H1 (cell line): Measurements from ENCODE around the gene S100A10. TPM values are rescaled to one million over a fixed set of nuclear protein-coding genes. Genes with fewer than 3 reads are reported as not detected.

ENCODE experiments used
- CTCF ChIA-PET: fragments of 300-600 bp; sonication (Branson Sonifier 250); formaldehyde crosslinking; loops from one replicate; lab custom pipeline; 2021; ENCODE audit not compliant: partially characterized antibody; lab: Charles Lee
- POLR2A ChIA-PET: fragments of 300-600 bp; sonication (Branson Sonifier 250); formaldehyde crosslinking; loops from one replicate; lab custom pipeline; 2021; ENCODE audit warnings: inconsistent platforms; ENCODE audit not compliant: partially characterized antibody; lab: Charles Lee
- DNase-seq, 2 experiments: peaks; one replicate each; pipeline versions ENCODE4 v3.0.0 to v3.0.0-alpha.2; 2010 to 2022; ENCODE audit warnings: low spot score in 2 of 2, low read depth in 1 of 2, mixed read lengths in 1 of 2
- FAIRE-seq: peaks from 2 replicates; lab custom pipeline; 2011; peaks lifted over from hg19 to GRCh38; lab: Jason Lieb, UNC
- H2AFZ ChIP-seq: 2 replicates; pipeline ENCODE4 v1.8.1; 2012; ENCODE audit warnings: low read length, inconsistent platforms
- H2AK5ac ChIP-seq: 2 replicates; pipeline ENCODE4 v1.6.1; 2013; ENCODE audit warnings: low read depth, low read length
- H2BK120ac ChIP-seq: replicated peaks from 2 replicates; pipeline ENCODE3; 2013; ENCODE audit warnings: low read depth, low read length, inconsistent platforms
- H2BK12ac ChIP-seq: 2 replicates; pipeline ENCODE4 v1.6.1; 2013; ENCODE audit warnings: low read depth, low read length
- H2BK15ac ChIP-seq: 2 replicates; pipeline ENCODE4 v1.6.1; 2013; ENCODE audit warnings: low read length
- H2BK20ac ChIP-seq: 2 replicates; pipeline ENCODE4 v1.6.1; 2013; ENCODE audit warnings: low read length
- H2BK5ac ChIP-seq: 2 replicates; pipeline ENCODE4 v1.6.1; 2013; ENCODE audit warnings: low read depth, low read length
- H3K14ac ChIP-seq: 2 replicates; pipeline ENCODE4 v1.6.1; 2013; ENCODE audit warnings: inconsistent platforms; ENCODE audit not compliant: insufficient read length
- H3K18ac ChIP-seq: 2 replicates; pipeline ENCODE4 v1.6.1; 2013; ENCODE audit warnings: low read length; ENCODE audit errors: extremely low read depth
- H3K23ac ChIP-seq: 2 replicates; pipeline ENCODE4 v1.6.1; 2013; ENCODE audit warnings: inconsistent platforms; ENCODE audit not compliant: insufficient read length
- H3K23me2 ChIP-seq: 2 replicates; pipeline ENCODE4 v1.6.1; 2013; ENCODE audit warnings: low read depth, low read length
- H3K27ac ChIP-seq: 2 replicates; pipeline ENCODE4 v1.6.1; 2011; ENCODE audit warnings: low read depth, low read length, inconsistent platforms
- H3K27me3 ChIP-seq, 4 experiments: replicated peaks in 1 of 4; 1 replicate in 1 of 4; 2 replicates in 3 of 4; pipeline versions ENCODE4 v1.6.1 to v1.8.1; 2011 to 2013; ENCODE audit warnings: low read length in 3 of 4, mild to moderate bottlenecking in 3 of 4, inconsistent platforms in 2 of 4, mixed read lengths in 2 of 4, moderate library complexity in 1 of 4; ENCODE audit not compliant: control insufficient read depth in 3 of 4, insufficient read depth in 3 of 4; ENCODE audit errors: extremely low read depth in 1 of 4
- H3K36me3 ChIP-seq, 4 experiments: 2 replicates each; pipeline versions ENCODE4 v1.6.1 to v1.8.1; 2011 to 2013; ENCODE audit warnings: mild to moderate bottlenecking in 4 of 4, low read length in 3 of 4, moderate library complexity in 2 of 4, control low read depth in 1 of 4, inconsistent platforms in 1 of 4; ENCODE audit not compliant: insufficient read depth in 4 of 4, control insufficient read depth in 2 of 4
- H3K4ac ChIP-seq: replicated peaks from 2 replicates; pipeline ENCODE3; 2013; ENCODE audit warnings: low read length, low read depth, mixed read lengths, inconsistent platforms; ENCODE audit not compliant: insufficient read length
- H3K4me1 ChIP-seq, 4 experiments: replicated peaks in 1 of 4; 1 replicate in 1 of 4; 2 replicates in 3 of 4; pipeline versions ENCODE4 v1.6.1 to v1.8.1; 2011 to 2013; ENCODE audit warnings: low read length in 3 of 4, inconsistent platforms in 2 of 4, mixed read lengths in 1 of 4; ENCODE audit not compliant: insufficient read depth in 4 of 4, control insufficient read depth in 3 of 4
- H3K4me2 ChIP-seq, 2 experiments: 2 replicates each; pipeline versions ENCODE4 v1.6.1 to v1.8.1; 2011 to 2013; ENCODE audit warnings: low read depth in 2 of 2, low read length in 2 of 2, control low read depth in 1 of 2, inconsistent platforms in 1 of 2, mild to moderate bottlenecking in 1 of 2; ENCODE audit not compliant: insufficient read depth in 1 of 2
- H3K4me3 ChIP-seq, 4 experiments: fragments of 200-600, 300-600 bp in 1 of 4; sonication (generic), shearing (Covaris generic), sonication (Bioruptor Twin) in 1 of 4; 2 replicates each; pipeline versions ENCODE4 v1.5.1 to v1.8.1; 2011 to 2016; ENCODE audit warnings: low read length in 4 of 4, low read depth in 3 of 4, control low read depth in 2 of 4, inconsistent platforms in 2 of 4, mild to moderate bottlenecking in 2 of 4, mixed read lengths in 1 of 4, moderate library complexity in 1 of 4; ENCODE audit not compliant: insufficient read depth in 2 of 4; ENCODE audit errors: extremely low read depth in 1 of 4
- H3K56ac ChIP-seq: replicated peaks from 2 replicates; pipeline ENCODE3; 2013; ENCODE audit warnings: low read depth, mild to moderate bottlenecking, mixed read lengths, low read length, inconsistent platforms; ENCODE audit not compliant: insufficient read length
- H3K79me1 ChIP-seq: 2 replicates; pipeline ENCODE4 v1.6.1; 2013; ENCODE audit warnings: low read depth, low read length, control low read depth
- H3K79me2 ChIP-seq, 2 experiments: 2 replicates each; pipeline versions ENCODE4 v1.6.1 to v1.8.1; 2012 to 2013; ENCODE audit warnings: low read length in 2 of 2, mild to moderate bottlenecking in 2 of 2, inconsistent platforms in 1 of 2; ENCODE audit not compliant: insufficient read depth in 2 of 2, control insufficient read depth in 1 of 2
- H3K9ac ChIP-seq, 4 experiments: replicated peaks in 1 of 4; 1 replicate in 1 of 4; 2 replicates in 3 of 4; pipeline versions ENCODE4 v1.6.1 to v1.8.1; 2011 to 2013; ENCODE audit warnings: low read depth in 3 of 4, low read length in 3 of 4, control low read depth in 2 of 4, mild to moderate bottlenecking in 2 of 4, moderate library complexity in 2 of 4, inconsistent platforms in 1 of 4; ENCODE audit errors: extremely low read depth in 1 of 4
- H3K9me3 ChIP-seq, 2 experiments: 2 replicates each; pipeline versions ENCODE4 v1.6.1 to v1.8.1; 2012 to 2013; ENCODE audit warnings: mild to moderate bottlenecking in 2 of 2, moderate library complexity in 2 of 2, control low read depth in 1 of 2, inconsistent platforms in 1 of 2, low read depth in 1 of 2, low read length in 1 of 2, mixed read lengths in 1 of 2; ENCODE audit not compliant: insufficient read depth in 2 of 2
- H4K20me1 ChIP-seq, 2 experiments: replicated peaks in 1 of 2; 2 replicates each; pipeline versions ENCODE3 to v1.8.1; 2011 to 2013; ENCODE audit warnings: inconsistent platforms in 2 of 2, low read length in 2 of 2, mild to moderate bottlenecking in 1 of 2; ENCODE audit not compliant: insufficient read depth in 2 of 2, control insufficient read depth in 1 of 2
- H4K5ac ChIP-seq: 2 replicates; pipeline ENCODE4 v1.6.1; 2013; ENCODE audit warnings: low read length, low read depth, mixed read lengths, inconsistent platforms; ENCODE audit not compliant: insufficient read length
- H4K8ac ChIP-seq: 2 replicates; pipeline ENCODE4 v1.8.0; 2013; ENCODE audit warnings: mild to moderate bottlenecking, moderate library complexity, low read length, inconsistent platforms; ENCODE audit not compliant: insufficient read depth; ENCODE audit errors: extremely low read depth
- H4K91ac ChIP-seq: replicated peaks from 2 replicates; pipeline ENCODE3; 2013; ENCODE audit warnings: low read length, mixed read lengths, inconsistent platforms; ENCODE audit not compliant: insufficient read length
- ATF2 ChIP-seq: IDR thresholded peaks from 2 replicates; pipeline ENCODE4 v1.6.1; 2012; ENCODE audit warnings: low read length, inconsistent platforms
- NANOG ChIP-seq: IDR thresholded peaks from 2 replicates; pipeline ENCODE4 v1.6.1; 2011; ENCODE audit warnings: low read length, low read depth, mild to moderate bottlenecking, inconsistent platforms; ENCODE audit not compliant: insufficient read depth, poor library complexity, severe bottlenecking
- POU5F1 ChIP-seq: IDR thresholded peaks from 2 replicates; pipeline ENCODE4 v1.6.1; 2011; ENCODE audit warnings: low read depth, mild to moderate bottlenecking, low read length, moderate library complexity
- TAF1 ChIP-seq: IDR thresholded peaks from 2 replicates; pipeline ENCODE4 v1.6.1; 2011; ENCODE audit warnings: mild to moderate bottlenecking, low read depth, low read length
- TBP ChIP-seq: IDR thresholded peaks from 2 replicates; pipeline ENCODE4 v1.6.1; 2011; ENCODE audit warnings: low read depth, low read length, improper control_type of control experiment
- WGBS, 2 experiments: shearing (Covaris generic) in 1 of 2; methylation state at CpG; one replicate each; pipeline versions ENCODE4 v1.1.6 to v1.1.7; 2013 to 2015; ENCODE audit warnings: low lambda C conversion rate in 2 of 2, mixed read lengths in 2 of 2, inconsistent platforms in 1 of 2, low coverage in 1 of 2, missing lambda C conversion rate in 1 of 2; ENCODE audit not compliant: insufficient replicate concordance in 2 of 2, insufficient coverage in 1 of 2, insufficient read length in 1 of 2; ENCODE audit errors: extremely low coverage in 1 of 2, missing lambda C conversion rate in 1 of 2; 5-methylcytosine and 5-hydroxymethylcytosine counted together
- polyA plus RNA-seq, 7 experiments: library from polyadenylated mRNA; depleted of rRNA in 3 of 7; stranded (reverse) in 5 of 7; unstranded in 2 of 7; fragments of >200 nt in 5 of 7; fragments of 200-250 nt in 2 of 7; gene quantifications; 1 replicate in 5 of 7; 2 replicates in 1 of 7; 4 replicates in 1 of 7; pipeline versions ENCODE4 v1.2.1 to v1.2.3, GENCODE V29; 2011 to 2013; ENCODE audit warnings: missing spikeins in 2 of 7, mixed read lengths in 2 of 7
- total RNA-seq: library from RNA; stranded (reverse); fragmentation: NEBNext Ultra II Directional; extraction: Animal tissue kit (Norgen Biotek cat#: 25700); gene quantifications from 2 replicates; pipeline ENCODE4 v1.2.1, GENCODE V29; 2021

The S100A10 gene
- total and polyA plus RNA-seq, 2 of the 8 experiments (the other 6 are each of a cell fraction or from before 2014, with no cell fraction given): 23.9 to 231 TPM

- ChIA-PET CTCF (interaction anchor here (0.7 to 8.2 kb wide), 13 partner anchors 8 to 123 kb away, joined by 3 to 106 read pairs (median 4); no protein-coding TSS in a partner anchor), POLR2A (interaction anchor here (1.0 kb wide), 1 partner anchor 20 kb away, joined by 6 read pairs; no protein-coding TSS in a partner anchor)
- Histone ChIP-seq H4K20me1 (no peaks in the 10 kb centered on the region), H3K23ac (no peak overlapping the region), H3K9ac (no peak overlapping the region), H2BK120ac (no peak overlapping the region), H3K79me2 (no peaks in the 10 kb centered on the region), H3K4me1 (peaks cover 0 to 3% (median 1%) of the 10 kb centered on the region in 4 experiments; a peak in 2 of 7 replicates), H3K27me3 (no peaks in the 10 kb centered on the region), H2AFZ (no peak overlapping the region), H3K14ac (no peak overlapping the region), H2BK5ac (no peak overlapping the region), H4K91ac (peak overlapping the region; percentile 39), H3K4me2 (no peak overlapping the region), H4K5ac (no peak overlapping the region), H2BK20ac (no peak overlapping the region), H3K27ac (no peak overlapping the region), H3K9me3 (no peaks in the 10 kb centered on the region), H3K18ac (no peak overlapping the region), H3K4ac (no peak overlapping the region), H4K8ac (no peak overlapping the region), H3K4me3 (no peak overlapping the region), H3K23me2 (no peaks in the 10 kb centered on the region), H3K36me3 (no peaks in the 10 kb centered on the region), H2BK12ac (no peak overlapping the region), H2AK5ac (no peak overlapping the region), H2BK15ac (no peak overlapping the region), H3K79me1 (no peaks in the 10 kb centered on the region), H3K56ac (no peak overlapping the region)
- WGBS, 2 experiments: 87% methylated on average over 6 of the region's 6 CpGs; no CpG with 5 or more reads in 1 of the 2 experiments
- FAIRE-seq: no peak
- DNase-seq: no peak
- no peak for TF ChIP-seq POU5F1
- TF ChIP-seq TBP: no peak
- TF ChIP-seq TAF1: no peak
- no peak for TF ChIP-seq NANOG
- TF ChIP-seq ATF2: no peak
Measured at GRCh38 chr1:152015766-152016165, 22.1 kb upstream of the S100A10 start.
